Measurements from ENCODE around the gene SLX4IP. TPM values are rescaled to one million over a fixed set of nuclear protein-coding genes. Genes with fewer than 3 reads are reported as not detected.

The SLX4IP gene
- total and polyA plus RNA-seq, 2 of the 13 experiments (the other 11 are each of a cell fraction or from before 2014, with no cell fraction given), result 3.6 to 7.3 TPM

GRCh38 chr20:10433623-10434466, 1.3 kb upstream of the SLX4IP start, which contains the start of gene MKKS (continued):
- TF ChIP-seq REST (IDR thresholded peaks at IDR 0.05; ENCODE audit: borderline replicate concordance in 1 of 2, low read depth in 1 of 2, low read length in 2 of 2), result no peak; a peak in 1 of 4 replicates
- TF ChIP-seq YEATS4 (CRISPR knock-in tag; IDR thresholded peaks at IDR 0.05; ENCODE audit: borderline replicate concordance), result no peak; the same call in 1 of the 2 replicates
- TF ChIP-seq ZNF235 (CRISPR knock-in tag; IDR thresholded peaks at IDR 0.05; ENCODE audit: borderline replicate concordance), result no peak
- peak; percentile 91 for TF ChIP-seq ZNF280B (CRISPR knock-in tag; IDR thresholded peaks at IDR 0.05; ENCODE audit: borderline replicate concordance)
- no peak for TF ChIP-seq PRPF4 (IDR thresholded peaks at IDR 0.05; ENCODE audit: low read depth, low read length, poor library complexity, severe bottlenecking)
- TF ChIP-seq ZNF792 (CRISPR knock-in tag; IDR thresholded peaks at IDR 0.05), result no peak; the same call in 1 of the 2 replicates
- TF ChIP-seq KDM6A (CRISPR knock-in tag; IDR thresholded peaks at IDR 0.05; ENCODE audit: low read depth), result no peak; the same call in 1 of the 2 replicates
- peak; percentile 95 for TF ChIP-seq ZFY (CRISPR knock-in tag; IDR thresholded peaks at IDR 0.05)
- peak; percentile 66; the same call in 1 of the 2 replicates for TF ChIP-seq ZNF362 (CRISPR knock-in tag; IDR thresholded peaks at IDR 0.05; ENCODE audit: borderline replicate concordance)
- peak; percentile 88; the same call in 1 of the 2 replicates for TF ChIP-seq ZNF160 (CRISPR knock-in tag; IDR thresholded peaks at IDR 0.05)
- peak; percentile 99 for TF ChIP-seq ZNF687 (CRISPR knock-in tag; IDR thresholded peaks at IDR 0.05)
- 0 out of 2 replicates have a peak, but pooled peaks have one; percentile 41 for TF ChIP-seq ZNF34 (CRISPR knock-in tag; IDR thresholded peaks at IDR 0.05; ENCODE audit: borderline replicate concordance)
- TF ChIP-seq ZNF225 (CRISPR knock-in tag; IDR thresholded peaks at IDR 0.05), result peak; percentile 85
- no peak; the same call in 1 of the 2 replicates for TF ChIP-seq THAP7 (CRISPR knock-in tag; IDR thresholded peaks at IDR 0.05)
